ENCODE results near the gene BGN. TPM values are rescaled to one million over a fixed set of nuclear protein-coding genes. Genes with fewer than 3 reads are reported as not detected.

The BGN gene
- total RNA-seq, 3 donors from 2014 or later, result 0.13 to 0.30 (median 0.16) TPM

DNA sequence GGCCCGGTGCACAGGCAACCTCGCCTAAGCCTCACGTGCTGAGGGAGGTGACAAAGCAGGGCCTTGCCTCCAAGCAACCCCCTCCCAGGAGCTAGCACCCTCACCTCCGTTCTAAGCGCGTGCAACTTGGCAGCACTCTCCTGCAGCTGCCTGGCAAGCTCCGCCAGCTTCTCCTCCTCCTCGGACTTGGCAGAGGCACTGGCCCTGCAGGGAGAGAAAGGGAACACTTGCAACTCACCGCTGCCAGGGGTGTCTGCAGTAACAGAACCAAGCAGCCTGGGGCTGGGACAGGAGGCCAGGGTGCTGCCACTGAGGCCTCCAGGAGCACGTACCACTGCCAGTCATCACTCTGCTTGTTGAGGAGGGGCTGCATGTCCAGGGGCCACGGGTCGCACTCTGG, 38.6 kb upstream of the BGN start:
- no peak for DNase-seq
- Mint-ChIP-seq H3K9me3 (no peaks in the 10 kb centered on the region), H3K27me3 (ENCODE audit: low read depth) (no peaks in the 10 kb centered on the region), H3K4me3 (no peak overlapping the region), H3K36me3 (ENCODE audit: insufficient read depth) (peaks cover 4% of the 10 kb centered on the region), H3K4me1 (ENCODE audit: low read depth) (no peaks in the 10 kb centered on the region)
- no peak for ATAC-seq

DNA sequence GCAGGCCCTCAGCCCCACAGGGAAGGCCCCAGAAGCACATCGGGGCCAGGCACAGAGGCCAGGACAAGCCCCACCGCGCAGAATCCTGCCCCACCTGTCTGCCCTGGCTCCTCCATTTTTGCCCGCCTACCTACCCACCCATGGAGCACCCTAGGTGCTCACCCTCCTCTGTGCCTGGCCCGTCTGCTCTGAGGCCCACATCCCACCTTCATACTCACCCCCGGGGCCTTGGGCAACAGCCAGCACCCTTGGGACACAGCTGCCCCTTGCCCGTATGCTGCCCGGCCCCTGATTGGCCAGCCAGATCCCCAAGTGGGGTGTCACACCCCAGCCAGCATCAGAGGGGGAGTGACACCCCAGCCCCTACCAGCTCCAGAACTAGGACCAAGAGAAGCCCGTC, 38.1 kb upstream of the BGN start:
- H3K27me3 Mint-ChIP-seq (ENCODE audit: low read depth), result no peaks in the 10 kb centered on the region
- peaks cover 8% of the 10 kb centered on the region for H3K36me3 Mint-ChIP-seq (ENCODE audit: insufficient read depth)
- H3K4me1 Mint-ChIP-seq (ENCODE audit: low read depth), result no peaks in the 10 kb centered on the region
- ATAC-seq (no peak), DNase-seq (no peak)
- no peaks in the 10 kb centered on the region for H3K9me3 Mint-ChIP-seq
- no peak overlapping the region for H3K4me3 Mint-ChIP-seq

DNA sequence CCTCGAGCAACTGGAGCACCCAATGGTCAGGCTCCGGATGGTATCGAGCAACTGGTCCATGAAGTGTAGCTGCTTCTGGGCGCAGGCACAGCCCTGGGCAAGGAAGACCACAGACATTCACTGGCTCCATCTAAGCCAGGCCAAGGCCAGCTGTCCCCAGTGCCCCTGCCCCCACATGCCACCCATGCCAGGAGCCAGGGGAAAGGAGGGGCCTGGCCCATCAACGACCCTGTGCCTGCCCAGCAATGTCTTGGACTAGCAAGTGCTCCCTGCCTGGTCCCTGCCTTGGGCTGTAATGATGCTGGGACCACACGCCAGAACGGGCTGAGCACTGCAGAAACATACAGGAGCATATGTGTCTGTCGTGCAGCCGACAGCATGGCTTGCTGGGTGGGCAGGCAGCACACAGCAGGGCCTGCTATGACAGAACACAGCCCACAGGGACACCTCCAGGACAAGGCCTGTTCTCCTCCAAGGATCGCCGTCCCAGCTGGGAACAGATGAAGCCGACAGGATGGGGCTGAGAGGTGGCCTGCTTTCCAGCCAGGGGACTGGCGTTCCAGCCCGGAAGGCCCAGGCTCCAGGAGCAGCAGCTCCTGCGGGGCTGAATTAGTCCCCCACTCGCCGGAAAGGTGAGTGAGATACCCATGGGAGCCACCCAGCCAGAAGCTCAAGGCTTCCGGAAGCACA, 37.5 kb upstream of the BGN start:
- no peak overlapping the region for H3K4me3 Mint-ChIP-seq
- ATAC-seq (no peak), DNase-seq (no peak)
- peaks cover 10% of the 10 kb centered on the region for H3K36me3 Mint-ChIP-seq (ENCODE audit: insufficient read depth)
- no peaks in the 10 kb centered on the region for H3K27me3 Mint-ChIP-seq (ENCODE audit: low read depth)
- no peaks in the 10 kb centered on the region for H3K9me3 Mint-ChIP-seq
- H3K4me1 Mint-ChIP-seq (ENCODE audit: low read depth), result no peaks in the 10 kb centered on the region

DNA sequence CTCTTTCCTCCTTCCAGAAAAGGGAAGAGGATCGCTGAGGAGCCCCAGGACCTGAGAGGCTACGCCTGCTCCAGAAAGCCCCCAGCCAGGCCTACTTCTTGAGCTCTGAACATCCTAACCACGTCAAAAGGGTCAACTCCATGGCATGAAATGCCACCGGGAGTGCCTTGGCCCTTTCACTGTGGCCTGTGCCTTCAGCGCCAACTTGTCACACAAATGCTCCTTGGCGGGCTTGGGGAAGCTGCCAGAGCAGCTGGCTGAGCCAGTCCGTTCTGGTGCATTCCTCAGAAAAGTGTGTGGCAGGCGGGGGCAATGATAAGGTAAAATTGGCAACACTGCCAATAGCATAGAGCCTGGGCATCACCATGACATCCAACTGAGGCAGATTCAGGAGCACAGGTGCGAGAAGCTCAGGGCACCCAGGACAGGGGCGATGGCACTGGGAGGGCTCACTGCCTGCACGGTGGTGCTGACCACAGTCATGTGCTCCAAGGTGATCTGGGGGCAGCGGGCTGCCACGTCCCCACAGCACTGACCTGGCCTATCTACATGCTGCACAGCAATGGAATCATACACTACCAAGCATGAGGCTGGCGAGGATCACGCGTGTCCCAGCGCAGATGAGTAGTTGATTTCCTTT, 36.8 kb upstream of the BGN start:
- Mint-ChIP-seq H3K4me3 (no peak overlapping the region), H3K36me3 (ENCODE audit: insufficient read depth) (peaks cover 10% of the 10 kb centered on the region), H3K4me1 (ENCODE audit: low read depth) (no peaks in the 10 kb centered on the region), H3K9me3 (no peaks in the 10 kb centered on the region), H3K27me3 (ENCODE audit: low read depth) (no peaks in the 10 kb centered on the region)
- DNase-seq, result no peak
- no peak for ATAC-seq

DNA sequence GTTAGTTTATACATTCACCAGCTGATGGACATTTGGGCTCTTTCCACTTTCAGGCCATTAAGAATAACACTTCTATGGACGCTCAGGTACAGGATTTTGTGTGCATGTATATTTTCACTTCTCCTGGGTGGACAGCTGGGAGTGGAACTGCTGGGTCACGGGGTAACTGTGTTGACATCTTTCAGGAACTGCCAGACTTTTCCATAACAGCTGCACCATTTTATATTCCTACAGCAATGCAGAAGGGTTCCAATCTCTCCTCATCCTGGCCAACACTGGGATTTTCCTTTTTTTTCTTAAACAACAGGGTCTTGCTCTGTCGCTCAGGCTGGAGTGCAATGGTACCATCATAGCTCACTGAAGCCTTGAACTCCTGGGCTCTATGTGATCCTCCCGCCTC, 36.3 kb upstream of the BGN start:
- Mint-ChIP-seq H3K9me3 (no peaks in the 10 kb centered on the region), H3K4me3 (no peak overlapping the region), H3K27me3 (ENCODE audit: low read depth) (no peaks in the 10 kb centered on the region), H3K4me1 (ENCODE audit: low read depth) (no peaks in the 10 kb centered on the region), H3K36me3 (ENCODE audit: insufficient read depth) (peaks cover 10% of the 10 kb centered on the region)
- DNase-seq, result no peak
- ATAC-seq, result no peak

DNA sequence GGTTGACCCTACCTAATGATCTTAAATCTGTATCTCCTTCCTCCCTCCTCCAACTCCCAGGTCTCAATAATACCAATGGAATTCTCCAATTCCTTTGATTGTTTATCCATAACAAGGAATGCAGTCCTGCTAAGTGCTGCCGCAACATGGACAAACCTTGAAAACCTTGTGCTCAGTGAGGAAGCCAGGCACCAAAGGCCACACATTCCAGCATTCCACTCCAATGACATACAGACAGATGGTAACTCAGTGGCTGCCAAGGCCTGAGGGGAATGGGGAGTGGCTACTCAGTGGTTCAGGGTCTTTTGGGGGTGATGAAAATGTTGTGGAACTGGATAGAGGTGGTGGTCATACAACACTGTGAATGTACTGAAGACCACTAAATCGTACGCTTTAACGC, 34.8 kb upstream of the BGN start:
- Mint-ChIP-seq H3K4me3 (no peak overlapping the region), H3K4me1 (ENCODE audit: low read depth) (no peaks in the 10 kb centered on the region), H3K9me3 (no peaks in the 10 kb centered on the region), H3K36me3 (ENCODE audit: insufficient read depth) (peaks cover 10% of the 10 kb centered on the region), H3K27me3 (ENCODE audit: low read depth) (no peaks in the 10 kb centered on the region)
- ATAC-seq (no peak), DNase-seq (no peak)

DNA sequence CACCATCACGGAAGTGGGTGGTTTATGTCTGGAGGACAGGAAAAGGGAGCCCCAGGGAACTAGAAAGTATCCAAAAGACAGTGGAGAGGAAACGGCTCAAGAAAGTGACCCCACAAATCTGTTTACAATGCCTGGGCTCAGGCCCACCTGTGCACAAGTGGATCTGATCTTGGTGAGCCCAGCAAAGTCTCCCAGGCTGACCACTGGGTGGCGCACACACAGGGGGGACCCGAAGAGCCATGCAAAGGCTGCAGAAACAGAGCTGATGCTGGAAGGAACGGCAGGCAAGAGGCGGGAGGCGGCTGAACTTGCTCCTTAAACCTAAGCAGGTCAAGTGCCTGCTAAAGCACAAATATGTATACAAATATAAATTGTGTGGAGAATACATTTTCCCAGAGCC, 34.0 kb upstream of the BGN start:
- Mint-ChIP-seq H3K4me1 (ENCODE audit: low read depth) (no peaks in the 10 kb centered on the region), H3K9me3 (no peaks in the 10 kb centered on the region), H3K4me3 (no peak overlapping the region), H3K27me3 (ENCODE audit: low read depth) (no peaks in the 10 kb centered on the region), H3K36me3 (ENCODE audit: insufficient read depth) (peaks cover 10% of the 10 kb centered on the region)
- DNase-seq (peak; percentile 44), ATAC-seq (peak in 1 of 2 donors; percentile 75)

DNA sequence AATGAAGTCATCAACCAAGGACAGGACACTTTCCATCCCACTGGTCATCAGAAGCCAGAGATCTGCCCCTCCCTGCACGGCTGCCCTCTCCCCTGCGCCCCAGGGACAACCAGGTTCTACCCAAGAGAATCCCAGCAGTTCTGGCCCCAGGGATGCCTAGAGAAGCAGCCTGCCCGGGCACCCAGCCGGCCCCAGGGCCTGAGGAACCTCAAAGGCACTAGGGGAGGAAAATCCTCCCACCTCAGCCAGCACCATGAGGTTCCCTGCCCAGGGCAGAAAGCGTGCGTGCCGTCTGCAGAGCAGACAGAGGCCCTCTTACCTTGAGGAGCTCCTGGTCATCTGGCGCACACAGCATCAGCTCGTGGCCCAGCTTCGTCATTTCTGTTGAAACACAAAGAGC, 32.5 kb upstream of the BGN start:
- H3K9me3 Mint-ChIP-seq, result no peaks in the 10 kb centered on the region
- DNase-seq (no peak), ATAC-seq (no peak)
- H3K36me3 Mint-ChIP-seq (ENCODE audit: insufficient read depth), result peaks cover 12% of the 10 kb centered on the region
- peaks cover 2% of the 10 kb centered on the region for H3K4me1 Mint-ChIP-seq (ENCODE audit: low read depth)
- H3K27me3 Mint-ChIP-seq (ENCODE audit: low read depth), result no peaks in the 10 kb centered on the region
- no peak overlapping the region for H3K4me3 Mint-ChIP-seq

DNA sequence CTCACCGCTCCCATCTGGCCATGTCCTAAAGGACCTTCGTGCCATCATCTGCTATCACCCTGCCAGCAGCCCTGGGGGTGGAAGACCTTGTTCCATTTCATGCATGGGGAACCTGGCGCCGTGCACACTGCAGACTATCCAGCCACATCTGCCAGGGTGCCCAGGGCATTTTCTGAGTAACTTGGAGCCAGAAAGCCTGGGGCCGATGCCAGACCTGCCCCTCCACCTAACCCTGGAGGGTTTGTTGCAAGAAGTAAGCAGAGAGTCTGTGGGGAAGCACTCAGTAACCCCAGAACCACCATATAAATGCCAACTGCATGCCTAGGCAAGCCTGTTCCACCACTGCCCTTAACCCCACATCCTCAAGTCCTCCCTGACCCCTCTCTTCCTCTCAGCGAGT, 31.7 kb upstream of the BGN start:
- Mint-ChIP-seq H3K36me3 (ENCODE audit: insufficient read depth) (peaks cover 14% of the 10 kb centered on the region), H3K4me1 (ENCODE audit: low read depth) (peaks cover 7% of the 10 kb centered on the region), H3K27me3 (ENCODE audit: low read depth) (no peaks in the 10 kb centered on the region), H3K9me3 (no peaks in the 10 kb centered on the region), H3K4me3 (no peak overlapping the region)
- DNase-seq (no peak), ATAC-seq (no peak)

DNA sequence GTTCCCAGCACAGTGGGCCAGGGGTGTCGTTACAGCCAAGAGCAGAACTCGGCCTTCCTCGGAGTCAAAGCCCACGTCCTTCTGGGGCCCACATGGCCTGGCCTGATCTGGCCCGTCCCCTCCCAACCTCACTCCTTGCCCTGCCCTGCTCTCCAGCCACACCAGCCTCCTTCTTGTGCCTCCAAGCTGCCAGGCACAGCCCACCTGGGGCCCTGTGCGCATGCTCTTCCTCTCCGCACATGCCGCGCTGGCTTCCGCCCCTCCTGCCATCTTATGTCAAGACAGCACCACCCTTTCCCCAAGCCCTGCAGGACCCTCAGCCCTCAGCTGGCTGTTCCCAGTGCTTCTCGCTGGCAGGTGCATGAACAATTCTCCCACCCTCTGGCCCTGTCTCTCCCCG, 31.2 kb upstream of the BGN start:
- no peaks in the 10 kb centered on the region for H3K9me3 Mint-ChIP-seq
- ATAC-seq (no peak), DNase-seq (no peak)
- H3K4me1 Mint-ChIP-seq (ENCODE audit: low read depth), result peaks cover 7% of the 10 kb centered on the region
- H3K36me3 Mint-ChIP-seq (ENCODE audit: insufficient read depth), result peaks cover 14% of the 10 kb centered on the region
- no peaks in the 10 kb centered on the region for H3K27me3 Mint-ChIP-seq (ENCODE audit: low read depth)
- no peak overlapping the region for H3K4me3 Mint-ChIP-seq

DNA sequence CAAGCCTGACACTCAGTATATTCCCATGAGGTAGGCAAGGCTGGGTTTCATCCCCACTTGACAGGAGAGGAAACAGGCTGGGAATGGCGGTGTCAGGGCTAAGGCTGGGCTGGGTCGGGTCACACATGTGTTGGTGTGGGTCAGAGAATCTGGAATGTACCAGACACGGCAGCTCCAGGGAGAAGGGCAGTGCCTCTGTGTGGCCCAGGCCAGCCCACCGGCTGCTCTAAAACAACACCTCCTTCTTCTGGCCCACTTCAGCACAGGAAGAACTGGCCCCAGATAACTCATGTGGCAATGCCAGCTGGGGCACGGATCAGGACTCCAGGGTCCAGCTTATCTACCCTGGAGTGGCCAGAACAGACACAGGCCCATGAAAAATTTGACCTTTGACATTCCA, 30.7 kb upstream of the BGN start:
- no peak for DNase-seq
- no peak overlapping the region for H3K4me3 Mint-ChIP-seq
- peaks cover 10% of the 10 kb centered on the region for H3K4me1 Mint-ChIP-seq (ENCODE audit: low read depth)
- no peaks in the 10 kb centered on the region for H3K27me3 Mint-ChIP-seq (ENCODE audit: low read depth)
- no peaks in the 10 kb centered on the region for H3K9me3 Mint-ChIP-seq
- peaks cover 13% of the 10 kb centered on the region for H3K36me3 Mint-ChIP-seq (ENCODE audit: insufficient read depth)
- ATAC-seq, result no peak

DNA sequence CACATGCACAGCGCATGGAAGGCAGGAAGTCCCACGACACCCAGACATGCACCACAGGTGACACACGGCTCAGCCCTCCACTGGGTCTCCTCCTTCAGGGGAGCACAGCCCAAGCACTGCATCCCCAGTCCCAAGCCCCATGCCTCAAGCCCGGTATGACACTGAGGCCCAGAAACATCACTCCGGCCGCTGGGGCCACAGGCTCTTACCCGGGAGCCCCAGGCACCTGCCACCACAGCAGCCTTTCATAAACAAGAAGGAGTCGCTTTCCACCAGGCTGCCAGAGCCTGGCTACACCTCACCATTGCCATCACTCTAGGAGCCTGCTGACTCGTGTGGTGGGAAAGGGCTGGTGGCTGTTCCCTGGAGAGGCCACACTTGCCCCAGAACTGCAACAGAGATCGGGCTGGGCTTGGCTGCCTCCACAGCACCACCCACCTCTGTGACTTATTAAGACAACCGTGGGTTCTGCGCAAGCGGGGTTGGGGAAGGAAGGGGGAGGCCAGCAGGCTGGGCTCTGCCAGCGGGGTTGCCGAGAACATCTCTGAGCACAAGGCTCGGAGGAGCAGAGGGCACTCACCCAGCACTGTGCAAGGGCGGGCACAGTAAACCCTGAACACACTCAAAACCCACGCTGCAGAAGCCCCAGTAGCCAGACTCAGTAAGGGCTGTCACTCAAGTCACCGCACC, 28.9 kb upstream of the BGN start:
- Mint-ChIP-seq H3K36me3 (ENCODE audit: insufficient read depth) (peaks cover 10% of the 10 kb centered on the region), H3K9me3 (no peaks in the 10 kb centered on the region), H3K4me3 (no peak overlapping the region), H3K4me1 (ENCODE audit: low read depth) (peaks cover 11% of the 10 kb centered on the region), H3K27me3 (ENCODE audit: low read depth) (no peaks in the 10 kb centered on the region)
- no peak for DNase-seq
- ATAC-seq, result no peak

DNA sequence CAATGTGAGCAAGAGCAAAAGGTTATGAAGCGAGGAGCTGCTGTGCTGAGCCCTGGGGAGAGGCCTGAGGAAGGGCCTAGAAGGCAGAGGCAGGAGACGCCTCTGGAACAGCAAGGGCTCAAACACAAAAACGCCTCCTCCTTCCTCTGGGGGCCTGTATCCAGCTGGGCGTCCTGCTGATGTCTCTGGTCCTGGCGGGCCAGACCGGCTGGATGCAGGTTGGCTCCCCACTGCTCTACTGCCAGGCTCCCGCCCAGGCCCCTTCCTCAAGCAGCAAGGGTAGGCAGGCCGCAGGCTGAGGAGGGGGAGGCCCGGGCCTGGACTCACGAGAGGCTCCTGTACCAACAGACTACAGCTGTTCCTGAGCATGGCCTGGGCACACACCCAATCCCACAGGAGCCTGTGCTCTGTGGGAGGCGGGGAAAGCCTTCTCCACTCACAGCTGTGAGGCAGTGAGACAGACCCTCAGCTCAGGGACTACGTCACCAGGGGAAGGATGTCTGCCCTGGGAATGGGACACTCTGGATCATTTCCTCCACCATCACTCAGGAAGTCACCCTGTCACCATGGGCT, 26.7 kb upstream of the BGN start:
- peaks cover 4% of the 10 kb centered on the region for H3K36me3 Mint-ChIP-seq (ENCODE audit: insufficient read depth)
- peak overlapping the region; percentile 16 for H3K4me3 Mint-ChIP-seq
- H3K27me3 Mint-ChIP-seq (ENCODE audit: low read depth), result no peaks in the 10 kb centered on the region
- no peak for DNase-seq
- H3K9me3 Mint-ChIP-seq, result no peaks in the 10 kb centered on the region
- peaks cover 11% of the 10 kb centered on the region for H3K4me1 Mint-ChIP-seq (ENCODE audit: low read depth)
- no peak for ATAC-seq

DNA sequence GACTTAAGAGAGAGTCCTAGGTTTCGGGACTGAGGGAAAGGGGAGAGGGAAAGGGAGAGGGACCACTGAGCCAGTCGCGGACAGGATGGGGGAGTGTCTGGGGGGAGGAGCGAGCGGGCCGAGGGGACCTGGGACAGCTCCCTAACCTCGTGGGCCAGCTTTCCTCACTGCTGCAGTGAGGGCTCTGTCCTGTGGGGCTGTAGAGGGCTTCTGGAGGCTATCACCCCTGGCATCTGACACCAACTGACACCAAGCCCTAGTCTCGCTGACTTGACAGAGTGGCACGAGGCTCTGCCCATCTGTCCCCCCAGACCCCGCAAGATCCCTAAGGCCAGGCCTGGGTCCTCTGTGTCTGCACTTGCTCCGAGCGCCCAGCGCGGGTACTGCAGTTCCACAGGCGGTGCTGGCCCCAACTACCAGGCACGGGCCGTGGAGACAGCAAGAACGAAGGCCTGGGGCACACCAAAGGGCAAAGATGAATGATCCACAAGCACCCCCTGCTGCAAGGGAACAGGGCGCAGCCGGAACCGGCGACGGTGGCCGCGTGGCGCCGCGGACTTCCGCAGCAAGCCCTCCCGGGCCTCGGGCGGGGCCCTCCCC, 24.9 kb upstream of the BGN start:
- ATAC-seq (peak; percentile 25 to 42), DNase-seq (no peak)
- peaks cover 16% of the 10 kb centered on the region for H3K4me1 Mint-ChIP-seq (ENCODE audit: low read depth)
- no peaks in the 10 kb centered on the region for H3K27me3 Mint-ChIP-seq (ENCODE audit: low read depth)
- no peaks in the 10 kb centered on the region for H3K9me3 Mint-ChIP-seq
- H3K4me3 Mint-ChIP-seq, result peak overlapping the region; percentile 85
- H3K36me3 Mint-ChIP-seq (ENCODE audit: insufficient read depth), result peaks cover 4% of the 10 kb centered on the region

Measured in activated T-cell treated with anti-CD3 and anti-CD28 coated beads, Interleukin-2, amount 50 U/mL, for 4 hours (primary cell).